ENCODE data around the gene HS3ST4. TPM values are rescaled to one million over a fixed set of nuclear protein-coding genes. Genes with fewer than 3 reads are reported as not detected.

HS3ST4 gene
- total RNA-seq, 1 experiment from 2014 or later: not detected

DNA sequence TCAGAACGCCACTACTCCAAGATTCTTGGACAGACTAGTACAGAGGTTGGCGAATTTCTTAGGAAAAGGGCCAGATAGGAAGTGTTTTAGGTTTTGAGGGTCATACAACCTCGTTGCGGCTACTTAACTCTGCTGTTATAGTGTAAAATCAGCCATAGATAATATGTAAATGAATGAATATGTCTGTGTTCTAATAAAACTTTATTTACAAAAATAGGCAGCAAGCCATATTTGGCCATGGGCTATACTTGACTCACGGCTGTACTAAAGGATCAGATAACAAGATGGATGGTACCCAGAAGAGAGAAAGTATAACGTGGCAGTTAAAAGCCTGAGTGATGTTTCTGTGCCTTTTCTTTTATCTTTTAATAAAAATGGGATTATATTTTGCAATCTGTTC, 125.5 kb downstream of the HS3ST4 start:
- H3K4me1 ChIP-seq (ENCODE audit: control insufficient read depth, insufficient read depth, low read length): no peaks in the 10 kb centered on the region
- ATAC-seq (no peak), DNase-seq (ENCODE audit: low read depth, low spot score) (no peak)
- H3K4me3 ChIP-seq (ENCODE audit: low read depth in 2 of 2, low read length in 2 of 2): no peak overlapping the region
- H3K27me3 ChIP-seq (ENCODE audit: control insufficient read depth, insufficient read depth, low read length): 0 out of 2 replicates have a peak, but pooled peaks cover 4% of the 10 kb centered on the region
- no peaks in the 10 kb centered on the region for H3K9me3 ChIP-seq (ENCODE audit: control insufficient read depth, insufficient read depth, low read depth, low read length)
- ChIA-PET CTCF (no interaction called here), POLR2A (no interaction called here)
- in situ Hi-C loops (cut with HindIII; ENCODE audit: low pct_unique_long_range_greater_than_20kb, low sequenced_read_pairs) (no loop called here), intact Hi-C loops (cut with micrococcal nuclease; ENCODE audit: unreplicated experiment) (no loop called here)
- no peaks in the 10 kb centered on the region for H3K36me3 ChIP-seq (ENCODE audit: control insufficient read depth, insufficient read depth, low read length)
- no TSS peak for BruUV-seq (replicated peaks)
- H3K27ac ChIP-seq (ENCODE audit: low read length): no peak overlapping the region
- TF ChIP-seq, protein P1, sequence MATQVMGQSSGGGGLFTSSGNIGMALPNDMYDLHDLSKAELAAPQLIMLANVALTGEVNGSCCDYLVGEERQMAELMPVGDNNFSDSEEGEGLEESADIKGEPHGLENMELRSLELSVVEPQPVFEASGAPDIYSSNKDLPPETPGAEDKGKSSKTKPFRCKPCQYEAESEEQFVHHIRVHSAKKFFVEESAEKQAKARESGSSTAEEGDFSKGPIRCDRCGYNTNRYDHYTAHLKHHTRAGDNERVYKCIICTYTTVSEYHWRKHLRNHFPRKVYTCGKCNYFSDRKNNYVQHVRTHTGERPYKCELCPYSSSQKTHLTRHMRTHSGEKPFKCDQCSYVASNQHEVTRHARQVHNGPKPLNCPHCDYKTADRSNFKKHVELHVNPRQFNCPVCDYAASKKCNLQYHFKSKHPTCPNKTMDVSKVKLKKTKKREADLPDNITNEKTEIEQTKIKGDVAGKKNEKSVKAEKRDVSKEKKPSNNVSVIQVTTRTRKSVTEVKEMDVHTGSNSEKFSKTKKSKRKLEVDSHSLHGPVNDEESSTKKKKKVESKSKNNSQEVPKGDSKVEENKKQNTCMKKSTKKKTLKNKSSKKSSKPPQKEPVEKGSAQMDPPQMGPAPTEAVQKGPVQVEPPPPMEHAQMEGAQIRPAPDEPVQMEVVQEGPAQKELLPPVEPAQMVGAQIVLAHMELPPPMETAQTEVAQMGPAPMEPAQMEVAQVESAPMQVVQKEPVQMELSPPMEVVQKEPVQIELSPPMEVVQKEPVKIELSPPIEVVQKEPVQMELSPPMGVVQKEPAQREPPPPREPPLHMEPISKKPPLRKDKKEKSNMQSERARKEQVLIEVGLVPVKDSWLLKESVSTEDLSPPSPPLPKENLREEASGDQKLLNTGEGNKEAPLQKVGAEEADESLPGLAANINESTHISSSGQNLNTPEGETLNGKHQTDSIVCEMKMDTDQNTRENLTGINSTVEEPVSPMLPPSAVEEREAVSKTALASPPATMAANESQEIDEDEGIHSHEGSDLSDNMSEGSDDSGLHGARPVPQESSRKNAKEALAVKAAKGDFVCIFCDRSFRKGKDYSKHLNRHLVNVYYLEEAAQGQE (IDR thresholded peaks at IDR 0.05; ENCODE audit: insufficient read depth in 1 of 2, low read depth in 2 of 2, low read length in 1 of 2): no peak
- TF ChIP-seq POLR2AphosphoS5 (IDR thresholded peaks at IDR 0.05; ENCODE audit: low read depth, low read length) (no peak), TCF7L2 (IDR thresholded peaks at IDR 0.05; ENCODE audit: low read depth, low read length) (no peak), SIN3A (IDR thresholded peaks at IDR 0.05; ENCODE audit: borderline replicate concordance, insufficient read depth, low read depth, low read length) (no peak)
- TF ChIP-seq, protein P2, sequence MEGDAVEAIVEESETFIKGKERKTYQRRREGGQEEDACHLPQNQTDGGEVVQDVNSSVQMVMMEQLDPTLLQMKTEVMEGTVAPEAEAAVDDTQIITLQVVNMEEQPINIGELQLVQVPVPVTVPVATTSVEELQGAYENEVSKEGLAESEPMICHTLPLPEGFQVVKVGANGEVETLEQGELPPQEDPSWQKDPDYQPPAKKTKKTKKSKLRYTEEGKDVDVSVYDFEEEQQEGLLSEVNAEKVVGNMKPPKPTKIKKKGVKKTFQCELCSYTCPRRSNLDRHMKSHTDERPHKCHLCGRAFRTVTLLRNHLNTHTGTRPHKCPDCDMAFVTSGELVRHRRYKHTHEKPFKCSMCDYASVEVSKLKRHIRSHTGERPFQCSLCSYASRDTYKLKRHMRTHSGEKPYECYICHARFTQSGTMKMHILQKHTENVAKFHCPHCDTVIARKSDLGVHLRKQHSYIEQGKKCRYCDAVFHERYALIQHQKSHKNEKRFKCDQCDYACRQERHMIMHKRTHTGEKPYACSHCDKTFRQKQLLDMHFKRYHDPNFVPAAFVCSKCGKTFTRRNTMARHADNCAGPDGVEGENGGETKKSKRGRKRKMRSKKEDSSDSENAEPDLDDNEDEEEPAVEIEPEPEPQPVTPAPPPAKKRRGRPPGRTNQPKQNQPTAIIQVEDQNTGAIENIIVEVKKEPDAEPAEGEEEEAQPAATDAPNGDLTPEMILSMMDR (IDR thresholded peaks at IDR 0.05): no peak

DNA sequence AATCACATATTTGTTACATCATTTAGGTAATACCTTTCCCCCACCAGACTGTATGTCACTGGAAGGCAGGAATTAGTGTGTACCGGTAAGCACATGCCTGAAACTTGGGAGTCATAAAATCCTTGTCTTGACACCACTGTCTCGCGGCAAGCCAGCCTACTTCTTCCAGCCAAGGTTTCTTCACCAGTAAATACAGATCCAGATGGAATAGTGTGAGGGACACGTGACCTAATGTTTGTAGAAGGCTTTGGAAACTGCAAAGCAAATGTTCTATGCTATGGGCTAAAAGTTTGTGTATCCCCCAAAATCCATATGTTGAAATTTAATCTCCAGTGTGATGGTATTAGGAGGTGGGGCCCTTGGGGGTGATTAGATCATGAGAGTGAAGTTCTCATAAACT, 126.1 kb downstream of the HS3ST4 start:
- ATAC-seq (no peak), DNase-seq (ENCODE audit: low read depth, low spot score) (no peak)
- H3K36me3 ChIP-seq (ENCODE audit: control insufficient read depth, insufficient read depth, low read length): no peaks in the 10 kb centered on the region
- no peaks in the 10 kb centered on the region for H3K4me1 ChIP-seq (ENCODE audit: control insufficient read depth, insufficient read depth, low read length)
- H3K27ac ChIP-seq (ENCODE audit: low read length): no peak overlapping the region
- BruUV-seq (replicated peaks): no TSS peak
- CTCF ChIA-PET: no interaction called here
- H3K9me3 ChIP-seq (ENCODE audit: control insufficient read depth, insufficient read depth, low read depth, low read length): no peaks in the 10 kb centered on the region
- H3K27me3 ChIP-seq (ENCODE audit: control insufficient read depth, insufficient read depth, low read length): 0 out of 2 replicates have a peak, but pooled peaks cover 4% of the 10 kb centered on the region
- in situ Hi-C loops (cut with HindIII; ENCODE audit: low pct_unique_long_range_greater_than_20kb, low sequenced_read_pairs) (no loop called here), intact Hi-C loops (cut with micrococcal nuclease; ENCODE audit: unreplicated experiment) (no loop called here)
- no peak overlapping the region for H3K4me3 ChIP-seq (ENCODE audit: low read depth in 2 of 2, low read length in 2 of 2)
- TF ChIP-seq TCF7L2 (IDR thresholded peaks at IDR 0.05; ENCODE audit: low read depth, low read length) (no peak), SIN3A (IDR thresholded peaks at IDR 0.05; ENCODE audit: borderline replicate concordance, insufficient read depth, low read depth, low read length) (no peak), POLR2AphosphoS5 (IDR thresholded peaks at IDR 0.05; ENCODE audit: low read depth, low read length) (no peak)
- TF ChIP-seq, protein P1 (IDR thresholded peaks at IDR 0.05; ENCODE audit: insufficient read depth in 1 of 2, low read depth in 2 of 2, low read length in 1 of 2): no peak
- TF ChIP-seq, protein P2 (IDR thresholded peaks at IDR 0.05): no peak
- POLR2A ChIA-PET: no interaction called here

Data from Panc1 (cell line).